KMS-11 (cell line): ENCODE data around the gene PGA4.
"Not testable (repeated sequence)": the region's sequence is repeated elsewhere in the genome, so short reads cannot be mapped to it uniquely, and the experiment has no call there.

Experiments
- H2AFZ ChIP-seq: fragments of 200-600 bp; sonication (generic); 2 replicates; pipeline ENCODE4 v1.6.1; 2016; ENCODE audit warnings: antibody characterized with exemption, mixed run types, low read depth
- H3K27ac ChIP-seq: fragments of 200-600 bp; sonication (generic); 2 replicates; pipeline ENCODE4 v1.6.1; 2016; ENCODE audit warnings: mild to moderate bottlenecking, mixed run types
- H3K27me3 ChIP-seq: fragments of 200-600 bp; sonication (generic); 2 replicates; pipeline ENCODE4 v1.6.1; 2017; ENCODE audit warnings: mild to moderate bottlenecking, low read depth, mixed run types, moderate library complexity; ENCODE audit not compliant: insufficient read depth
- H3K36me3 ChIP-seq: fragments of 200-600 bp; sonication (generic); 2 replicates; pipeline ENCODE4 v1.6.1; 2017; ENCODE audit warnings: mild to moderate bottlenecking, mixed run types; ENCODE audit not compliant: insufficient read depth
- H3K4me1 ChIP-seq: fragments of 200-600 bp; sonication (generic); 2 replicates; pipeline ENCODE4 v1.6.1; 2016; ENCODE audit warnings: mild to moderate bottlenecking, low read depth, mixed run types; ENCODE audit not compliant: poor library complexity, severe bottlenecking
- H3K4me2 ChIP-seq: fragments of 200-600 bp; sonication (generic); 2 replicates; pipeline ENCODE4 v1.7.0; 2016; ENCODE audit warnings: mild to moderate bottlenecking, mixed run types
- H3K4me3 ChIP-seq: fragments of 200-600 bp; sonication (generic); IDR thresholded peaks from 2 replicates; pipeline ENCODE4 v1.6.1; 2017; ENCODE audit warnings: low read depth, low read length, mixed read lengths; ENCODE audit not compliant: insufficient read depth
- H3K79me2 ChIP-seq: fragments of 200-600 bp; sonication (generic); 2 replicates; pipeline ENCODE4 v1.6.1; 2016; ENCODE audit warnings: low read depth, mixed run types; ENCODE audit not compliant: insufficient read depth
- H3K9ac ChIP-seq: fragments of 200-600 bp; sonication (generic); 2 replicates; pipeline ENCODE4 v1.6.1; 2016; ENCODE audit warnings: mild to moderate bottlenecking, mixed run types
- H4K20me1 ChIP-seq: fragments of 200-600 bp; sonication (generic); 2 replicates; pipeline ENCODE4 v1.6.1; 2016; ENCODE audit warnings: mild to moderate bottlenecking, mixed run types; ENCODE audit not compliant: insufficient read depth
- CTCF ChIP-seq: fragments of 200-600 bp; sonication (generic); conservative IDR thresholded peaks from 2 replicates; pipeline ENCODE4 v1.6.1; 2017; ENCODE audit warnings: low read depth, mild to moderate bottlenecking, antibody characterized with exemption, low read length, moderate library complexity, mixed read lengths

Gene PGA4

DNA sequence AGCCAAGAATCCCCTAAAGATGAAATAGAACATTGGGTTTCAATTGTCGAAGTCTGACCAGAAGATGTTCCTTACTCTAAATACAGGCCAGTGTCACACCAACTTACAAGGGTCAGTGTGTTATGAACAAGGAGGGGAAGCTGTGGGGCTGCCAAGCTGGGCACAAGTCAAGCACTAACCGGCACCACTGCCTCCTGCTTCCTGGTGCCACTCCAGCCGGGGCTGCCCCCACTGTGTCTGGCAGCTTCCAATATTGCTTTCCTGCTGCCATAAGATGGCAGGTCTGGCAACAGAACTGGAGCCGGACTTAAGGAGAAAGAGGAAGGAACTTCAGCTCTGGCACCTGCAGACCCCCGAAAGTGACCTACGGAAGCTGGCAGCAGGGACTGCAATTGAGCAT, 47.2 kb upstream of the PGA4 start:
- no peaks in the 10 kb centered on the region; the same call in 1 of the 2 replicates for H3K27me3 ChIP-seq
- no peak overlapping the region for H3K27ac ChIP-seq
- no peaks in the 10 kb centered on the region for H3K4me1 ChIP-seq
- H3K4me2 ChIP-seq, result no peak overlapping the region
- H3K36me3 ChIP-seq, result no peaks in the 10 kb centered on the region
- H2AFZ ChIP-seq, result no peak overlapping the region
- TF ChIP-seq CTCF, result no peak
- H3K79me2 ChIP-seq, result no peaks in the 10 kb centered on the region
- H4K20me1 ChIP-seq, result no peaks in the 10 kb centered on the region
- H3K4me3 ChIP-seq, result no peak overlapping the region
- no peak overlapping the region for H3K9ac ChIP-seq

DNA sequence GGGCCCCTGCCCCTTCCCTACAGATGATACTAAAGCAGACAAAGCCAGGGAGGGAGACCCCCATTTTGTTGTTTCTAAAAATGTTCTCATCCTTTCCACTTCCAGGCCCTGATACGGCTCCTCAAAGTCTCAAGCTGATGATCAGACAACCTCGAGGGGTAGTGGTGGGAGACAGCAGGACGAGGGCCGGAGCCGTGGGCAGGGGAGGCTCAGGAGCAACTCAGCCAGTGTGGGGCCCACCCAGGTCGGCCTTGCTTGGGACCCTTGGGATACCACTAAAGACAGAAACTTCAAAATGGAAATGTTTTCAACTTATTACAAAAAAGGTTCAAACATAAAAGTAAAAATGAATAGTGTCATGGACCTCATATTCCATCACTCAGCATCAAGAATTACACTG, 45.7 kb upstream of the PGA4 start:
- Histone ChIP-seq H3K36me3 (no peaks in the 10 kb centered on the region), H3K4me1 (no peaks in the 10 kb centered on the region), H2AFZ (no peak overlapping the region), H3K27ac (no peak overlapping the region), H3K4me2 (no peak overlapping the region), H3K27me3 (no peaks in the 10 kb centered on the region; the same call in 1 of the 2 replicates), H3K9ac (no peak overlapping the region), H3K79me2 (no peaks in the 10 kb centered on the region), H3K4me3 (no peak overlapping the region), H4K20me1 (no peaks in the 10 kb centered on the region)
- TF ChIP-seq CTCF, result no peak

- H2AFZ ChIP-seq, H3K36me3 ChIP-seq, H3K4me3 ChIP-seq, H3K79me2 ChIP-seq, H3K9ac ChIP-seq, H4K20me1 ChIP-seq, H3K4me2 ChIP-seq, H3K27me3 ChIP-seq, H3K27ac ChIP-seq, H3K4me1 ChIP-seq: not testable (repeated sequence)
These were observed 41.9 kb upstream of the PGA4 start for GRCh38 chr11:61180205-61180604.

- no peak for TF ChIP-seq CTCF
- no peaks in the 10 kb centered on the region for H3K27me3 ChIP-seq
These were observed 40.7 kb upstream of the PGA4 start for GRCh38 chr11:61181489-61181888.

DNA sequence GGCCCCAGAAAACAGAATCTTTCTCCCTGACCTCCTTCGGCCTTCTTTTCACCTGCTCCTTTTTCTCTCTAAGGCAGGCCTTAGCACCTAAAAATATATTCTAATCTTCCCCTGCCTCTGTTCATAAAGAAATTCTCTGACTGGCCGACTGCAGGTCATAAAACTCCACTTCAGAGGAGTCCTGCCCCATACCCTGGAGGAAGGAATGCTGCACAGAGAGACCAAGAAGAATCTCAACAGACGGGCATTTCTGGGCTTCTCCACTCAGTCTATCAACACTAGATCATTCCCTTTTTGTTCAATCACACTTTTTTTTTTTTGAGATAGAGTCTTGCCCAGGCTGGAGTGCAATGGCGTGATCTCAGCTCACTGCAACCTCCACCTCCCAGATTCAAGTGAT, 38.5 kb upstream of the PGA4 start:
- Histone ChIP-seq H3K27ac (no peak overlapping the region), H3K4me3 (no peak overlapping the region), H2AFZ (no peak overlapping the region), H3K36me3 (no peaks in the 10 kb centered on the region), H3K27me3 (no peaks in the 10 kb centered on the region), H4K20me1 (no peaks in the 10 kb centered on the region), H3K4me2 (no peak overlapping the region), H3K9ac (no peak overlapping the region), H3K4me1 (no peaks in the 10 kb centered on the region), H3K79me2 (no peaks in the 10 kb centered on the region)
- TF ChIP-seq CTCF, result no peak

More at GRCh38 chr11:61181489-61181888, 40.7 kb upstream of the PGA4 start:
- no peaks in the 10 kb centered on the region for H4K20me1 ChIP-seq
- no peak overlapping the region for H3K4me2 ChIP-seq
- no peak overlapping the region for H3K9ac ChIP-seq
- H3K27ac ChIP-seq, result no peak overlapping the region
- H3K4me3 ChIP-seq, result no peak overlapping the region
- H3K79me2 ChIP-seq, result no peaks in the 10 kb centered on the region
- H3K36me3 ChIP-seq, result no peaks in the 10 kb centered on the region
- H2AFZ ChIP-seq, result no peak overlapping the region
- no peaks in the 10 kb centered on the region for H3K4me1 ChIP-seq
